ENCODE results near the gene ZBTB45.

The ZBTB45 gene

GRCh38 chr19:58519355-58520256 lies at the start of gene ZBTB45:
Gene ZBTB45, minus strand, starts transcription at chr19:58519810. Its CDS starts 2,137 bp downstream, at chr19:58517673.
- peak; percentile 74 to 78 for DNase-seq (ENCODE audit: low read depth in 2 of 2)

- no peak for DNase-seq (ENCODE audit: low read depth in 2 of 2)
These were observed 49.0 kb upstream of the ZBTB45 start for GRCh38 chr19:58568453-58569130.

- DNase-seq (ENCODE audit: low read depth in 2 of 2) = no peak
These were observed 47.4 kb upstream of the ZBTB45 start for GRCh38 chr19:58566989-58567388.

GRCh38 chr19:58563823-58564222 lies 44.2 kb upstream of the ZBTB45 start:
- no peak for DNase-seq (ENCODE audit: low read depth in 2 of 2)

- no peak for DNase-seq (ENCODE audit: low read depth in 2 of 2)
These were observed 43.5 kb upstream of the ZBTB45 start for GRCh38 chr19:58563034-58563573.

- no peak for DNase-seq (ENCODE audit: low read depth in 2 of 2)
These were observed 42.8 kb upstream of the ZBTB45 start for GRCh38 chr19:58562122-58563033.

- no peak for DNase-seq (ENCODE audit: low read depth in 2 of 2)
These were observed 41.9 kb upstream of the ZBTB45 start for GRCh38 chr19:58561373-58562121.

- DNase-seq (ENCODE audit: low read depth in 2 of 2) = no peak
These were observed 41.3 kb upstream of the ZBTB45 start for GRCh38 chr19:58560921-58561320.

- no peak for DNase-seq (ENCODE audit: low read depth in 2 of 2)
These were observed 40.6 kb upstream of the ZBTB45 start for GRCh38 chr19:58560007-58560887.

GRCh38 chr19:58559275-58560006 lies 39.8 kb upstream of the ZBTB45 start:
- peak; percentile 48 to 60 for DNase-seq (ENCODE audit: low read depth in 2 of 2)

- peak; percentile 97 to 99 for DNase-seq (ENCODE audit: low read depth in 2 of 2)
These were observed 39.1 kb upstream of the ZBTB45 start for GRCh38 chr19:58558623-58559274.

- peak in 1 of 2 donors; percentile 53 for DNase-seq (ENCODE audit: low read depth in 2 of 2)
These were observed 38.5 kb upstream of the ZBTB45 start, which contains the start of gene UBE2M for GRCh38 chr19:58558066-58558622. Gene UBE2M, minus strand, starts transcription at chr19:58558611. Its CDS starts 230 bp downstream, at chr19:58558381.

- DNase-seq (ENCODE audit: low read depth in 2 of 2) = no peak
These were observed 37.8 kb upstream of the ZBTB45 start for GRCh38 chr19:58557221-58558065.

GRCh38 chr19:58556622-58557220 lies 37.1 kb upstream of the ZBTB45 start:
- no peak for DNase-seq (ENCODE audit: low read depth in 2 of 2)

- DNase-seq (ENCODE audit: low read depth in 2 of 2) = no peak
These were observed 36.5 kb upstream of the ZBTB45 start for GRCh38 chr19:58555920-58556621.

GRCh38 chr19:58555369-58555885 lies 35.8 kb upstream of the ZBTB45 start:
- no peak for DNase-seq (ENCODE audit: low read depth in 2 of 2)
